Measurements from ENCODE around the gene SLC4A8. TPM values are rescaled to one million over a fixed set of nuclear protein-coding genes. Genes with fewer than 3 reads are reported as not detected.

The SLC4A8 gene
- total and polyA plus RNA-seq, 2 donors (not counting 3 experiments of a cell fraction or from before 2014, with no cell fraction given): 4.7 to 9.7 TPM

- BruUV-seq (replicated peaks): no TSS peak
- ChIA-PET POLR2A (no interaction called here), CTCF (interaction anchor here (1.3 to 2.2 kb wide), 2 partner anchors 17 to 127 kb away, joined by 3 to 5 read pairs; no protein-coding TSS in a partner anchor)
- H3K9me3 ChIP-seq (replicated peaks; ENCODE audit: control insufficient read depth, insufficient read depth, low read length): no peaks in the 10 kb centered on the region
- no peak overlapping the region for H3K9ac ChIP-seq (replicated peaks; ENCODE audit: extremely low read depth, insufficient read depth, low read length)
- dilution Hi-C loops (cut with MboI; ENCODE audit: extremely low pct_ligation_motif_present, low sequenced_read_pairs) (no loop called here), intact Hi-C loops (cut with micrococcal nuclease) (no loop called here)
- TF ChIP-seq MAX (IDR thresholded peaks at IDR 0.05; ENCODE audit: insufficient read depth, insufficient read length) (no peak), POLR2AphosphoS5 (IDR thresholded peaks at IDR 0.05; ENCODE audit: insufficient read depth, low read depth, low read length) (no peak), CTCF (IDR thresholded peaks at IDR 0.05; ENCODE audit: extremely low read depth in 1 of 2, insufficient read depth in 1 of 2, low read depth in 1 of 2, low read length in 2 of 2) (no peak), POLR2A (IDR thresholded peaks at IDR 0.05; ENCODE audit: low read depth, low read length) (no peak), FOS (IDR thresholded peaks at IDR 0.05; ENCODE audit: borderline replicate concordance, insufficient read depth, low read length) (no peak), EZH2 (IDR thresholded peaks at IDR 0.05; ENCODE audit: borderline replicate concordance, low read depth, low read length, severe bottlenecking) (no peak), JUN (IDR thresholded peaks at IDR 0.05; ENCODE audit: borderline replicate concordance, insufficient read depth, insufficient read length, low read depth) (no peak), GATA2 (IDR thresholded peaks at IDR 0.05; ENCODE audit: insufficient read depth, insufficient read length, low read depth, low read length) (no peak), MYC (IDR thresholded peaks at IDR 0.05; ENCODE audit: low read depth, low read length) (no peak)
- no peak overlapping the region for H2AFZ ChIP-seq (ENCODE audit: low read depth, low read length)
- no peaks in the 10 kb centered on the region for H3K36me3 ChIP-seq (ENCODE audit: control insufficient read depth in 2 of 2, extremely low read depth in 1 of 2, insufficient read depth in 2 of 2, low read length in 2 of 2)
- H3K27me3 ChIP-seq (ENCODE audit: control insufficient read depth in 2 of 2, insufficient read depth in 2 of 2, low read length in 2 of 2): peaks cover 18 to 30% of the 10 kb centered on the region in 2 experiments
- no peak overlapping the region for H3K4me2 ChIP-seq (ENCODE audit: insufficient read depth, low read length)
- no peaks in the 10 kb centered on the region for H3K79me2 ChIP-seq (ENCODE audit: control insufficient read depth, insufficient read depth, low read length)
- no peaks in the 10 kb centered on the region for H3K9me1 ChIP-seq (replicated peaks; ENCODE audit: control insufficient read depth, extremely low read depth, insufficient read depth, low read length)
- no peaks in the 10 kb centered on the region for H3K4me1 ChIP-seq (ENCODE audit: control insufficient read depth, extremely low read depth, insufficient read depth, low read length)
- no peak overlapping the region for H3K27ac ChIP-seq (ENCODE audit: insufficient read depth, low read depth, low read length)
- no peaks in the 10 kb centered on the region for H4K20me1 ChIP-seq (replicated peaks; ENCODE audit: control insufficient read depth, extremely low read depth, insufficient read depth, low read length)
- FAIRE-seq (no peak), DNase-seq (ENCODE audit: low read depth, low spot score) (no peak)
- no peak overlapping the region for H3K4me3 ChIP-seq (replicated peaks in 1 of 3; ENCODE audit: insufficient read depth in 1 of 3, low read depth in 1 of 3, low read length in 3 of 3)
These were observed 125.0 kb downstream of the SLC4A8 start for GRCh38 chr12:51549637-51550036.

Other genes with a start within 250 kb of the SLC4A8 start
- gene POU6F1, start 206.8 kb upstream of the SLC4A8 start, total RNA-seq: 14.4 and 17.5 TPM in 2 replicates
- 5.4 and 6.4 TPM in 2 replicates for gene POU6F1, start 206.8 kb upstream of the SLC4A8 start, polyA plus RNA-seq
- gene DAZAP2, start 186.0 kb upstream of the SLC4A8 start, total RNA-seq: 177 TPM in 2 replicates
- gene DAZAP2, start 186.0 kb upstream of the SLC4A8 start, polyA plus RNA-seq: 497 and 614 TPM in 2 replicates
- 26.2 and 29.1 TPM in 2 replicates for gene SMAGP, start 154.4 kb upstream of the SLC4A8 start, total RNA-seq
- 17.3 and 21.4 TPM in 2 replicates for gene SMAGP, start 154.4 kb upstream of the SLC4A8 start, polyA plus RNA-seq
- not detected in 2 replicates for gene BIN2, start 100.7 kb upstream of the SLC4A8 start, total RNA-seq
- gene BIN2, start 100.7 kb upstream of the SLC4A8 start, polyA plus RNA-seq: not detected in 2 replicates
- not detected in 2 replicates for gene CELA1, start 78.2 kb upstream of the SLC4A8 start, total RNA-seq
- not detected in 2 replicates for gene CELA1, start 78.2 kb upstream of the SLC4A8 start, polyA plus RNA-seq
- gene GALNT6, start 33.4 kb upstream of the SLC4A8 start, total RNA-seq: 38.3 and 39.2 TPM in 2 replicates
- gene GALNT6, start 33.4 kb upstream of the SLC4A8 start, polyA plus RNA-seq: 13.8 and 18.7 TPM in 2 replicates
- gene SCN8A, start 166.4 kb downstream of the SLC4A8 start, total RNA-seq: 20.2 and 20.4 TPM in 2 replicates
- gene SCN8A, start 166.4 kb downstream of the SLC4A8 start, polyA plus RNA-seq: 7.6 and 9.4 TPM in 2 replicates